NCI-H187 treated with DMSO at 0.1 percent for 48 hours (cell line): ENCODE data around the gene CREB5.

Experiments
- DNase-seq: peaks from one replicate; lab custom pipeline; 2025; lab: John Stamatoyannopoulos, UW

Gene CREB5

GRCh38 chr7:28643584-28644340 is 231.4 kb downstream of the CREB5 start:
- no peak for DNase-seq

- DNase-seq, result no peak
Measured at GRCh38 chr7:28645866-28646265, 233.5 kb downstream of the CREB5 start.

- DNase-seq, result no peak
Measured at GRCh38 chr7:28646376-28647075, 234.2 kb downstream of the CREB5 start.

- no peak for DNase-seq
Measured at GRCh38 chr7:28647076-28647421, 234.7 kb downstream of the CREB5 start.

GRCh38 chr7:28649189-28649588 is 236.9 kb downstream of the CREB5 start:
- no peak for DNase-seq

GRCh38 chr7:28649811-28650210 is 237.5 kb downstream of the CREB5 start:
- no peak for DNase-seq

GRCh38 chr7:28654110-28654509 is 241.8 kb downstream of the CREB5 start:
- no peak for DNase-seq

GRCh38 chr7:28656529-28656928 is 244.2 kb downstream of the CREB5 start:
- DNase-seq, result no peak

GRCh38 chr7:28658381-28658780 is 246.1 kb downstream of the CREB5 start:
- no peak for DNase-seq

- DNase-seq, result no peak
Measured at GRCh38 chr7:28660132-28660531, 247.8 kb downstream of the CREB5 start.

- DNase-seq, result no peak
Measured at GRCh38 chr7:28661826-28662595, 249.7 kb downstream of the CREB5 start.

- no peak for DNase-seq
Measured at GRCh38 chr7:28666154-28666553, 253.8 kb downstream of the CREB5 start.

- DNase-seq, result no peak
Measured at GRCh38 chr7:28668085-28668484, 255.8 kb downstream of the CREB5 start.

- DNase-seq, result no peak
Measured at GRCh38 chr7:28669330-28669729, 257.0 kb downstream of the CREB5 start.

- DNase-seq, result no peak
Measured at GRCh38 chr7:28671526-28671925, 259.2 kb downstream of the CREB5 start.

GRCh38 chr7:28672397-28672797 is 260.1 kb downstream of the CREB5 start:
- DNase-seq, result no peak

- DNase-seq, result no peak
Measured at GRCh38 chr7:28674359-28674782, 262.1 kb downstream of the CREB5 start.

GRCh38 chr7:28675429-28675828 is 263.1 kb downstream of the CREB5 start:
- DNase-seq, result no peak

- no peak for DNase-seq
Measured at GRCh38 chr7:28677668-28678067, 265.4 kb downstream of the CREB5 start.

- no peak for DNase-seq
Measured at GRCh38 chr7:28678431-28678965, 266.2 kb downstream of the CREB5 start.

GRCh38 chr7:28681693-28682310 is 269.5 kb downstream of the CREB5 start:
- DNase-seq, result no peak

- no peak for DNase-seq
Measured at GRCh38 chr7:28682801-28683200, 270.5 kb downstream of the CREB5 start.
